GM06990 (cell line): ENCODE data around the gene BCL7C.

Experiments used
- DNase-seq: peaks from one replicate; pipeline ENCODE4 v3.0.0-alpha.2; 2011; ENCODE audit not compliant: insufficient read length; ENCODE audit errors: extremely low read depth
- H3K27me3 ChIP-seq: replicated peaks from 2 replicates; pipeline ENCODE4 v1.6.0; 2011; ENCODE audit warnings: low read length; ENCODE audit not compliant: control insufficient read depth, insufficient read depth
- H3K36me3 ChIP-seq: 2 replicates; pipeline ENCODE4 v1.5.1; 2011; ENCODE audit warnings: low read length; ENCODE audit not compliant: control insufficient read depth, insufficient read depth
- H3K4me3 ChIP-seq: replicated peaks from 2 replicates; pipeline ENCODE4 v1.5.1; 2011; ENCODE audit warnings: low read depth, mild to moderate bottlenecking, control low read depth, low read length
- TF ChIP-seq, protein P1 (sequence below): IDR thresholded peaks from 2 replicates; pipeline ENCODE4 v1.5.1; 2011; ENCODE audit warnings: low read length, control low read depth, mild to moderate bottlenecking, inconsistent platforms; ENCODE audit not compliant: insufficient read depth, poor library complexity, severe bottlenecking

BCL7C gene

DNA sequence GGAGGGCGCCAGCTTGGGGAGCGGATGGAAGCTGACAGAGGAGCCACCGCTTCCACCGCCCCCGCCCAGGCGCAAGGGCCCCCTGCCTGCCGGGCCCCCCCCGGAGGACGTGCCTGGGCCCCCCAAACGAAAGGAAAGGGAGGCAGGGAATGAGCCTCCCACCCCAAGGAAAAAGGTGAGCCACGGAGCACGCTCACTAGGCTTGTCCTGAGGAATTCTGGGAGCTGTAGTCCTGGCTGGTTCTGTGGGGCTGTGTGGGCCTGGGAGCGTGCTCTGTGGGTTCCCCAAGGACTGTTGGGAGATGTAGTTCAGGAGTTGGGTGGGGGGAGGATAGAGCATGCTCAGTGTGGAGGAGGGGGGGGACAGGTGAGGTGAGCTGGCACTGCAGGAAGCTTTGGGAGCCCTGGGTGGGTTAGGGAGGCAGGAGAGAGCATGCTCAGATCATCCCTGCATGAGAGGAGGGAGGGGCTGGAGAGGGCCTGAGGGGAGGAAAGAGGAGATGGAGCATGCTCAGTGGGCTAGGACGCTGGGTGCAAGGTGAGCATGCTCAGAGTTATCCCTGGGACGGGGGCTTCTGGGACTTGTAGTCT is 34.0 kb upstream of the BCL7C start:
- DNase-seq: peak; percentile 60
- Histone ChIP-seq H3K27me3 (no peaks in the 10 kb centered on the region), H3K36me3 (peaks cover 20% of the 10 kb centered on the region), H3K4me3 (no peak overlapping the region)
- TF ChIP-seq, protein P1, sequence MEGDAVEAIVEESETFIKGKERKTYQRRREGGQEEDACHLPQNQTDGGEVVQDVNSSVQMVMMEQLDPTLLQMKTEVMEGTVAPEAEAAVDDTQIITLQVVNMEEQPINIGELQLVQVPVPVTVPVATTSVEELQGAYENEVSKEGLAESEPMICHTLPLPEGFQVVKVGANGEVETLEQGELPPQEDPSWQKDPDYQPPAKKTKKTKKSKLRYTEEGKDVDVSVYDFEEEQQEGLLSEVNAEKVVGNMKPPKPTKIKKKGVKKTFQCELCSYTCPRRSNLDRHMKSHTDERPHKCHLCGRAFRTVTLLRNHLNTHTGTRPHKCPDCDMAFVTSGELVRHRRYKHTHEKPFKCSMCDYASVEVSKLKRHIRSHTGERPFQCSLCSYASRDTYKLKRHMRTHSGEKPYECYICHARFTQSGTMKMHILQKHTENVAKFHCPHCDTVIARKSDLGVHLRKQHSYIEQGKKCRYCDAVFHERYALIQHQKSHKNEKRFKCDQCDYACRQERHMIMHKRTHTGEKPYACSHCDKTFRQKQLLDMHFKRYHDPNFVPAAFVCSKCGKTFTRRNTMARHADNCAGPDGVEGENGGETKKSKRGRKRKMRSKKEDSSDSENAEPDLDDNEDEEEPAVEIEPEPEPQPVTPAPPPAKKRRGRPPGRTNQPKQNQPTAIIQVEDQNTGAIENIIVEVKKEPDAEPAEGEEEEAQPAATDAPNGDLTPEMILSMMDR: no peak

DNA sequence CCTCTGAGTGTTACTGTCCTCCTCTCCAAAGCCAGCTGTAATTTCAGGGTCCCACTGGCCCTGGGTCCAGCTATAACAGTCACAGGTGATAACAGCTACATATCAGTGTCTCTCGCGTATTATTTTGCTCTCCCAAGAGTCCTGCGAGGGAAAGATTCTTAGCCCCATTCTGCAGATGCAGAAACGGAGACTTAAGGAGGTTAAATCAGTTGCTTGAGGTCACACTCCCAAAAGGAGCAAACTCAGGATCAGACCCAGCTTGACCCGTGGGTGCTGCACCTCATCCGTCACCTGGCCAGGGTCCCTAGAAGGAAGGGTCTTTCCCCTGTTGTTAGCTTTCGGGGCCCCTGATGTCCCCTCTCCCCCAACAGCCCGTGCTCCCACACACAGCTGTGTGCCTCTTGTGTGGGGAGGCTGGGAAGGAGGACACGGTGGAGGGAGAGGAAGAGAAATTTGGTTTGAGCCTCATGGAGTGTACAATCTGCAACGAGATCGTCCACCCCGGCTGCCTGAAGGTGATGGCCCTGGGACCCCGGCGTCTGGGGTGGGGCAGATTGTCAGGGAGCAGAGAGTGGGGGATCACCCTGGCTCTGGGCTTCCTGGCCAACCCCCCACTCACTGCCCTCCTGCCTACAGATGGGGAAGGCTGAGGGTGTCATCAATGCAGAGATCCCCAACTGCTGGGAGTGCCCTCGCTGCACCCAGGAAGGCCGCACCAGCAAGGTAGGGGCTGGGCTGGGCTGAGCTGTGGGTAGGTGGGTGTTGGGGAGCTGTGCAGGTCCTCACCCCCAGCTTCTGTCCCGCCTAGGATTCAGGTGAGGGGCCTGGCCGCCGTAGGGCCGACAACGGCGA is 33.3 kb upstream of the BCL7C start:
- TF ChIP-seq, protein P1: no peak
- Histone ChIP-seq H3K27me3 (no peaks in the 10 kb centered on the region), H3K36me3 (peaks cover 18% of the 10 kb centered on the region), H3K4me3 (no peak overlapping the region)
- DNase-seq: no peak

DNA sequence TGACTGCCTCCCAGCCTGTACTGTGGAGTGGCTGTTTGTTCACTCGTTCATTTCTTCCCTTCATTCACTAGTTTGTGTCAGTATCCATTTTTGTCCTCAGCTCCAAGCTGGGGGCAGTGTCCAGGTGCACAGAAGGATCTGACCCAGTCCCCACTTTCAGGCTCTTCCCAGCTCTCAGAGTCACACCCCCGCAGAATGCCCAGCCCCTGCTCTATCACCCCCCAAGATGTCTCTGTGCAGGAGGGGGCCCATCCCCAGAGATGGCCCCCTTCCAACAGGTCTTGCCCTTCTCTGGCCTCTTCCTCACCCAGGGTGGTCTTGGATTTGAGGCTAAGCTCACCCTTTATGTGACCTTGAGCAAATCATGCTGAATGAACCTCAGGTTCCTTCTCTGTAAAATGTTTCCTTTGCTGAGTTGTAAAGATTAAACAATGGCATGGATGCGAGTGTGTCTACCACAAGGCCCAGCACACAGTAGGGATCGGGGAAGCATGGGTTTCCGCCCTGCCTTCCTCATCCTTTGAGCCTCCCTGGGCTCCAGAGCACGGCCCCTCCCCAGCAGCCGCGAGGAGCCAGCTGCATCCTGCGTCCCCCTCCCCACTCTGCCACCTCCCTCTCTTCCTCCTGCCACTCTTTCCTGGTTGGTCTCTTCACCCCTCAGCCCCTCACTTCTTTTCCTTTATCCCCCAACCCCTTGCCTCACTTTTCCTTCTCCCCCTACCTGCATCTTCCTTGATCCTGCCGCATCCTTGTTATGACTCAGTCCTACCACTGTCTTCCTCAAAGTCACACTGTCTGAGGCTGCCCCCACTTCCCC is 32.3 kb upstream of the BCL7C start:
- H3K36me3 ChIP-seq: peaks cover 14% of the 10 kb centered on the region

DNA sequence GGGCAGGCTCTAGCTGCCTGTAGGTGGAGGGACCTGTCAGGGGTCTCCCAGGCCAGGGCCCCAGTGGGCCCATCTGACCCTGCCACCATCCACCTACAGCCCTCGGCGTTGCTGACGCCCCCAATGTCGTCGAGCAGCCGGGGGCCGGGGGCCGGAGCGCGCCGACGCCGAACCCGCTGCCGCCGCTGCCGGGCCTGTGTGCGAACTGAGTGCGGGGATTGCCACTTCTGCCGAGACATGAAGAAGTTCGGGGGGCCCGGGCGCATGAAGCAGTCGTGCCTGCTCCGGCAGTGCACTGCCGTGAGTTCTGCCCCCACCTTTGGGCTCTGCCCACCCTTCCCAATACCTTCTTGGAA is 31.7 kb upstream of the BCL7C start:
- no peak overlapping the region for H3K4me3 ChIP-seq
- DNase-seq: no peak
- H3K27me3 ChIP-seq: no peaks in the 10 kb centered on the region
- H3K36me3 ChIP-seq: peaks cover 9% of the 10 kb centered on the region
- TF ChIP-seq, protein P1: no peak

More for the DNA sequence above, 32.3 kb upstream of the BCL7C start:
- H3K27me3 ChIP-seq: no peaks in the 10 kb centered on the region
- DNase-seq: no peak
- TF ChIP-seq, protein P1: no peak
- H3K4me3 ChIP-seq: no peak overlapping the region

DNA sequence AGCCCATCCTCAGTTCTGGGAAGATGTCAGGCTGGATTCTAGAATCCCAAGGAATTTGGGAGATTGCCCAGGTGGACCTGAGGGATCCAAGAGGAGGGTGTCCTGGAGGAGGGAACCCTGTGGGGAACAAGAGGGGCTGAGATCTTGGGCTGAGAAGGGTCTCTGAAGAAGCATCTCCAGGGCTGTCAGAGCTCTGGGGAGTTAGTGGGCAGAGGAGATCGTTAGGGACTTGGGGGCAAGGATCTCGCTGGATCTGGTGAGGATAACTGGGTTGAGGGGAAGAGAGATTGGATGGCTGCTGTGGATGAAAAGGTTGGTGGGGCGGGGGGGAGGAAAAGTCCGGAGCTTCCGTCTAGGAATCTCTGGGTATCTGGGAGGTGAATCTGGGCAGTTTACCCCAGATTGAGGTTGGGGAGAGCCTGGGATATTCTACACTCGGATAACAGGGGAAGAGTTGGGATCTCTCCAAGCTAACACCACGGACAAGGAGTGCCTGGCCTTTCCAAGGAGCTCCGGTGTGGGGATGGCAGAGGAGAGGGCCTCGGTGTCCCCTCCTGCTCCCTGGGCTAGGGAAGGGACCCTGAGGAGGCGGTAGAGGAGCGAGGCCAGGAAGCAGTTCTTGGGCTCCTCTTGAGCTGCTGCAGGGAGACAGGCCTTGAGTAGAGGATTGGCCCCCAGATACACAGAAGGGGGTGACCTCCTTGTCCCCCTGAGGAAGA is 31.2 kb upstream of the BCL7C start:
- peaks cover 6% of the 10 kb centered on the region for H3K36me3 ChIP-seq
- TF ChIP-seq, protein P1: no peak
- DNase-seq: no peak
- peak overlapping the region; percentile 78 for H3K4me3 ChIP-seq
- no peaks in the 10 kb centered on the region for H3K27me3 ChIP-seq
